Stimulated activated CD8-positive, alpha-beta memory T cell treated with anti-CD3 and anti-CD28 coated beads, Interleukin-12 subunit alpha, Interleukin-12 subunit beta, amount 100 ng/mL, for 1 hour (primary cell): ENCODE data around the gene TUBGCP3.

Experiments
- DNase-seq: peaks from one replicate; pipeline ENCODE4 v3.0.0-alpha.2; 2020; ENCODE audit warnings: low read depth

TUBGCP3 gene

DNA sequence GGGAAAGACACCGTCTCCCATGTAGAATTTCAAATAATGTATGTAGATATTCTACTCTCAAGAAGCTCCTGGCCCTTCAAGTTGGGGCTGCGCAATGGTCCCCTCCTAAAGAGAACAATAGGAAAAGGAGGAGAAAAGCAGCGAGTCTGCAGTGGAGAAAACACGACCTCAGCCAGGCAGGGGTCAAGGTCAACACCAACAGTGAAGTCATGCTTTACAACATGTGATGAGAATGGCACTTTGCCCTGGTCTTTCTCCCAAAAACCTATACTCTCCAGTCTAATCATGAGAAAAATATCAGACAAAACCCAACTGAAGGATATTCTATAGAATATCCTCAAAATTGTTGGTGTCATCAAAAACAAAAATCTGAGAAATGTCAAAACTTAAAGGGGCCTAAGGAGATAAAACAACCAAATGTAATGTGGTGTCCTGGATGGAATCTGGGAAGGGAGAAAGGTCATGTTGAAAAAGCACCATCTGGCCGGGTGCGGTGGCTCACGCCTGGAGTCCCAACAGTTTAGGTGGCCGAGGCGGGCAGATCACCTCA, 110.8 kb downstream of the TUBGCP3 start:
- DNase-seq, result no peak

DNA sequence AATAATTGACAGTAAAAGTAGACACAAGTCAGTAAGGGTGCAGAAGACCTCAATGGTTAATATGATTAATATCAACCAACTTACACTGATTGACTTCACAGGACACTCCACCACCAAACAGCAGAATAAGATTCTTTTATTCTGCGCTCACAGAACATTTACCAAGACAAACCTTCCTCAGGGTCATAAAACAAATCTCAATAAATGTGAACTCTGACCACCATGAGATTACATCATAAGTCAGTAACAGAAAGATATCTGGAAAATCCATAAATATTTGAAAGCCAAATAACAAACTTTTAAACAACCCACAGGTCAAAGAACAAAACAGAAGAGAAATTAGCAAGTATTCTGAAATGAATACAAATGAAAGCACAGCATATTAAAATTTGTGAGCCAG, 112.1 kb downstream of the TUBGCP3 start:
- DNase-seq, result no peak

DNA sequence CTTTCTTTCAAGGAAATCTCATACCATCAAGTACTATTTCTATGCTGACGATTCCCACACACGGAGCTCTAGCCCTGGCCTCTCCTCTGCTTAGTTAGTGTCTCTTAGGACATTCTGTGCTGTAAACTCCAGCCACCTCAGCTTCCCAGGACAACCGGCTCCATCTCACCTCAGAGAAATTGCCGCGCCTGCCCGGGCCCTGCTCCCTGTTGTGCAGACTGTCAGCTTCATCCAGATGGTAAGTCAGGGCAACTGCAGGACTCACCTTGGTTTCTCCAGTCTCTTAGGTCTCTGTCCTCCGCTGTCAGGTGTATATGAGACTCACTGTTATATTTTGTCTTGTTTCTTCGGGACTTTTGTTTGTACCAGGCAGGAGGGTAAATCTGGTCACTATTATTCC, 113.1 kb downstream of the TUBGCP3 start:
- DNase-seq, result no peak

DNA sequence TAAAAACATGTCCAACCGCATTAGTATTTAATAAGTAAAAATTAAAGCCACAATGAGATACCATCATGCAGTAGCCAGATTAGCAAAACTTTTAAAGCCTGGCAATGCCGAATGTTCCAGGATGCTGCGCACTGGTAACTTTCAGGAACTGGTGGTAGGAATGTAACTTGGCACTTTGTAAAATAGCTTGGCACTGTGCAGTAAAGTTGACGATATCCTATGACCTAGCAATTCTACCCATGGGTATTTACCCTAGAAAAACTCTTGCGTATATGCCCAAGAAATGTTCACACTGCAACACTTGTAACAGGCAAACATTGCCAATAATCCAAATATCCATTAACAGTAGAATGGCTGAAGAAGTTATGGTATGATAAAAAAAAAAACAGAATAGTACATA, 114.1 kb downstream of the TUBGCP3 start:
- DNase-seq, result no peak

DNA sequence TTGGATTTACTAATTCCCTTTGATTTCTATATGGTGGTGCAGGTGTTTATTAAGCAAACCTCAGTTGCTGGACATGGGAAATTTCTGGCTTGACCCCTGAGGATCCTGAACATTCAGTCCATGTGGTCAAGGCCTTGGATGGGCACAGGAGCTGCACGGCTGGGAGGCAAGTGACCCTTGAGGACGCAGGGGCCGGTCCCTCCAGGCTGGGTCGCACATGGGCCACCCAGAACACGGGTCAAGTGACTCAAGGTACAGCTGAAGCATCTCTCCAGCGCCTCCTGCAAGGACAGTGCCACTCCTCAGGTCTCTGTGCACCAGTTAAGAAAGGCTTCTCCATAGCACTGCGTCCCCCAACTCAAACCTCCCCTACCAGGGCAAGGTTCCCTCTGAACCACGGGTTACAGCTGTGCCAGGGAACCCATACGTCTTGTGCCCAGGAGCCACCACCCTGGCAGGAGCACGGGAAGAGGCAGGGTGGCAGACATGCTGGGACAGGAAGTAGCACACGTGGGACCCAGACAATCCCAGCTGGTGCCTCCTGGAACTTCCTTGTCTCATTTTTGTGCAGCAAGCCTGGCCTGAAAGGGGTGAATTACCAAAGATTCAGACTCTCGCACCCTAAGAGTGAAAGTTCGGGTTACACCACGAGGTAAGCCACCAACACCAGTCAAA, 118.7 kb downstream of the TUBGCP3 start:
- no peak for DNase-seq

DNA sequence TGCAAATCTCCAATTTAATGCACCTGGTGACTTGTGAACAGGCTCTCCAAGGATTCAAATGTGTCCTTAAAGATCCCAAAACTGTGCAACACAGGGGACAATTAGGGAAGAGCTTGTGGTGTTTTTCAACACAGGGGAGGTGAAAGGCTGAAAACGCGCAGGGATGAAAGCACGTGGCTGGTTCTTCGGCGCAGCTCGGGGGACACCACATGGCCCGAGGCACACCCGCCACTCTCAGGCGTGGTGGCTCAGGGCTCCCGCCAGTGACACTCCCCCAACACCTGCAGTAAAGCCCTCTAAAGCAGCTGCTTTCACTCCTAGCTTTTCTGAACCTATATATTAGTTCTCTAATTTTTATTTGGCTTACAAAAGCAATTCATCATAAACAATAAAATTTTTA, 119.9 kb downstream of the TUBGCP3 start:
- no peak for DNase-seq

DNA sequence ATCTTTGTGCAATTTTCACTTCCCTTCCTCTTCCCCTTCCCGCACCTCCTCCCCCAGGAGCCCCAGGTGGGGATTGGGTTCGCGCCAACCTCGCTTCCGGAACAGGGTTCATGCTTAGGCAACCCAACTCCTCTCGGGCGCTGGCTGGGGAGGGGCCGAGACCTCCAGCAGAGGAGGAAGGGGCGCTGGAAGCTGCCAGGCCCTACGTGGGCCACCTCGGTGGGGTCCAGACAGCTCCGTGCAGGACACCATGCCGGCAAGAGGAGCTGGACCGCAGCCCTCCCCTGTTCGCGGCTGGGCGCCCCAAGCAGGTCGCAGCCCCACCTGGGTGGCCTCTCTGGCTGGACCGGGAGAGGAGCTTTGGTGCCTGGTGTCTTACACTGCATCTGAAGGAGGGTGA, 120.7 kb downstream of the TUBGCP3 start:
- DNase-seq, result no peak

DNA sequence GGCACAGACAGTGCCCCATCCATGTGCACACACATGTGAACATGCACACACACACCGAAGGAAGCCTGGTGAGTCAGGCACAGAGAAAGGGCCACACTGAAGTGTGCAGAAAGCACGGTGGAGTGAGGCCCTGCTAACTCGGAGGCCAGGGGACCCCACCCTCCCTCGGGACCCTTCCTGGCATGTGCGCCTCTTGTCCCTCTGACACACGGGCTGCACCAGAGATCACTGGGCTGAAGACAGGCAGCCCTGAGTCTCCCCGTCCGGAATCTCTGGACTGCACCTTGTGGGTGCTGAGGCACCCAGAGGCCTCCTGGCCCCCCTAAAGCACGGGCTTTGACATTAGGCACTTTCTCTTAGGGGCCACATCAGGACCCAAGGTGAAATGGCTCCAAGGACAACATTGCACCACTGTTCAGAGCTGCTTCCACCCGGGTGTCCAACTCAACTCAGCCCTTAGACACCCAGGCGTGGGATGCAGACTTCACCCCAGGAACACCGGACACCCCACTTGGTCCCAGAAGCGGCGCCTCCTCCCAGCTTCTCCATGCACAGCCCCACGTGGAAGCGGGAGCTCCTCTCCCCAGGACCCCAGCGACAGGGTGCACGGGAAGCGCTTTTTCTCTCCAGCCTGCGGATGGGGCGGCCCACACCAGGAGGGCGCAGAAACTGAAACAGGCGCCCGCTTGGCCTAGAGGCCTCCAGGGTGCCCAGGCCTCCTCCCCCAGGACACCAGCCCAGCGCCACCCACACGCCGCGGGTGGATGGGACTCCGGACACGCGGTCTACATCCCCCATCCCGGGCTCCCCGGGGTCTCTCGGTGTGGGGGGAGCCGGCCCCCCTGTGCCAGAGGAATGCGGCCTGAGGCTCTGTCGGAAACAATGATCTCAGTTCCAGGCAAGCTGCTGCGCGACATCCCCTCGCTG, 121.6 kb downstream of the TUBGCP3 start:
- no peak for DNase-seq

DNA sequence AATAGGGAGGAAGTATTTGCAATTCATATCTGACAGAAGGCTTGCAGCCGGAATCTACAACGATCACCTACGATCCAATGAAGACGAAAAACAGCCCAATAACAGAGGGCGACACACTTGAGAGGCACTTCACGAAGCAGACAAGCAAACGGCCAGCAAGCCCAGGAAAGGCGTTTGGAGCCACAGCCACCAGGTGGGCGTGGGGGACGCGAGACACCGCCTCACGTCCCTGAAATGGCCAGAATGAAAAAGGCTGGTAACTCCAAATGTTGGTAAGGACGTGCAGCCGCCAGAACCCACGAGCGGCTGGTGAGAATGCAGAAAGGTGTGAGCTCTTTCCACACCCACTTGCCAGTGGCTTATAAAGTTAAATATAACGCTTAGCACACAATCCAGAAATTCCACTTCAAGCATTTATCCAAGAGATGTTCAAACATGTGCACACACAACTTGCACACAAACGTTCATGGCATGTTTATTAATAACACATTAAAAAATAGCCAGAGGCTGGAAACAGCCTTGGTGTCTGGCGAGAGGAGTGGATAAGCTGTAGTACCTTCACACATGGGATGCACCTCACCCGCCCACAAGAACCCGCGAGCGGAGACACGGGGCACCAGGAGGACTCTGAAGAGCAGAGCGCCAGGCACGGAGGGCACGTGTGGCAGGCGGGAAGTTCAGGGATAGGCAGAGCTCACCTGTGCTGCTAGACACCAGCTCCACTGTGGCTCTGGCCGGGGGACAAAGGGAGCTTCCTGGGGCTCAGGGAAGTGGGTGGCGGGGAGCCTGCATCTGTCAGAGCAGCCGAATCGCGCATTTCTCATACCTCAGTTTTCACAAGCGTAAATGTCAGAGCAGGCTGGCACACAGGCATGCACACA, 122.5 kb downstream of the TUBGCP3 start:
- no peak for DNase-seq

DNA sequence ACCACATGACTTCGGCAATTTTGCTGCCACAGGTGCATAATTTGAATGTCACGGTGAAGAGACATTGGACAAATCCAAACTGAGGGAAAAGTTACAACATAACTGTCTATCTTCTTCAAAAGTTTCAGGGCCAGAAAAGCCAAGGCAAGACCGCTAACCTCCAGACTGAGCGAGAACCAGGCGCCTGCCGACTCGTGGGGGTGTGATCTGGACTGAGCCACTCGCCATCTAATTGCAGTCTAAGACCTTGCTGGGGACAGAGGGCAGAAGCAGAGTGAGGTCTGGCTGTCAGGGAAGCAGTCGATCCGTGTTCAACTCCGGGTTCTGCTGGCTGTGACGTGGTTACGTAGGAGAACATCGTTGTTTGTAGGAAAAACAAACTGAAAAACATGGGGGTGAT, 123.2 kb downstream of the TUBGCP3 start:
- DNase-seq, result no peak

DNA sequence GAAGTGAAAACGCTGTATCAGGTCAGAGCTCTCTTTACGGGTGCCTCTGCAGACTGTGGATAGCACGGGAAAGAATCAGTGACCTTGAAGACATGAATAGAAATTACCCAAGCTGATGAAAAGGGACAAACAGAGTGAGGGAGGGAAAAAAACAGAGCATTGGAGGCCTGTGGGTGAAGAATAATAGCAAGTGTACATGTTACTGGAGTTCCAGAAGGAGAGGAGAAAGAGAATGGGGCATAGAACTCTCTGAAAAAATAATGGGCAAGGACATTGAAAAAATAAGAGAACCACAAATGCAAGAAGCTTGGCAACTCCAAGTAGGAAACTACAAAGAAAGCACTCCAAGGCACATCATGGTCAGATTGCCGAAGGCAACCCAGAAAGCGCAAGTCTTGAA, 125.5 kb downstream of the TUBGCP3 start:
- DNase-seq, result no peak

DNA sequence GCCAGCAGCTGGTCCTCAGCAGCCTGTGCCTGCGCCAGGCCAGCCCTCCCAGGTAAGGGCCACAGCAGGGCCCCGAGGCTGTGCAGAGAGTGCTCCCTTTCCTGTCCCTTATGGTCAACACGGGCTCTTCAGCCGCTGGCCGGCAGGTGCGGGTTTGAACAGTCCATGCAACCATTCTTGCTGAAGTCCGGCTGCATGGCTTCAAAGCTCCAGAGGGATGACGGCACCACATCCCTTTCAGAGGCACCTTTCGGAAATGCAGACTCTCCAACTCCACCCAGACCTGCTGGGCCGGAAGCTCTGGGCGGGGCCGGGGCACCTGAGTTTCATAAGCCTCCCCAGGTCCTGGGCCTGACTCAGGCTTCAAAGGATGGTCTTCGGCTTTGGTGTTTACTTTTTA, 130.5 kb downstream of the TUBGCP3 start:
- DNase-seq, result no peak

DNA sequence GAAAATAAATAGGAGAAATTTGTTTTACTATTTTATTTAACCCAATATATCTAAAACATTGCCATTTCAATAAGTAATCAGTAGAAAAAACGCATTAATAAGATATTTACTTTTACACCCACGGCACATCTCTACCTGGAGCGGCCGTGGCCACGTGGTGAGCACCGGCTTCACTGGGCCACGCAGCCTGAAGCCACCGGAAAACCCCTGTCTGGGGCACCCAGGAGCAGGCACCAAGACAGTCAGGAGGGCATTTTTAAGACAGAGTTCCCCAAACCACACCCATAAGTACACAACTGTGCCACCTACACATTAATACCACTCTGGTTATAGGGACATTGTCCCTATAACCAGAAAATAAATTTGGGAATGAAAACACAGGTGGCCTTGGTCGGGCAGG, 130.9 kb downstream of the TUBGCP3 start:
- DNase-seq, result no peak

DNA sequence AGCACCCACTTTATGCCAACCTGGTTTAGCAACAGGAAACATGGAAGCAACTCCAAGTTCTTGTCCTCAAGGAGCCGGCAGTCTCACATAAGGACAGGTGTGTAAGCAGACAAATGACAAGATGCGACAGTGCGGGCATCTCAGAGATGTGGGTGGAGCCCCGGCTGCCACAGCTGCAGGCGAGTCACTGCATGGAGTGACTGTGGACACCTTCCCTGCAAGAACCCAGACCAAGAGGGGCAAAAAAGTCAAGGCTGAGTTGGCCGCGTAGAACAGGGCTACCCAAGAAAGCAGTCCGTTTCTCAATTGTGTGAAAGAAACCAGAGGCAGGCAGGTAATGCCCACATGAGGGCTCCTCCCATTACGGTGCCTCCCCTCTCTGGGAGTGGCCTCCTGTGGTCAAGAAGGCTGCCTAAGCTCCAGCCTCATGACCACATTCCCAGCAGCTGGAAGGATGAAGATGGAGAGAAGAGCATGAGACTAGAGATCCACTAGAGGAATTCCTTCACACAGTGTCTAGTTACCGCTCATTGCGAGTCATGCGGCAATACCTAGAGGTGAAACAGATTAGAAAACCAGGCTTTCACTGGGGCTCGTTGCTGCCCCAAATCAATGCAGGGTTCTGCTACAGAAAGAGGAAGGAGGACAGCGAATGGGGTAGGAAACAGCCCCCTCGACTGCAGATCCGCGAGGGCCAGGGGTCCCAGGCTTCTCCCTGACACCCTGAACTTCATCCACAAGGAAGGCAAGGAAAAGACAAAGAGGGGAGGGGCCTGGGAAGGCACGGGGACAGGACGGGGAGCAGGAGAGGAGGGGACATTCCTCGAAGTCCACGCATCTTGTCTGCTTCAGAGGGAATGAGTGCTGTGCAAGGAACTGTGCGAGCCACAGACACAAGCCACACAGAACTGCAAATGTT, 131.6 kb downstream of the TUBGCP3 start:
- DNase-seq, result no peak

DNA sequence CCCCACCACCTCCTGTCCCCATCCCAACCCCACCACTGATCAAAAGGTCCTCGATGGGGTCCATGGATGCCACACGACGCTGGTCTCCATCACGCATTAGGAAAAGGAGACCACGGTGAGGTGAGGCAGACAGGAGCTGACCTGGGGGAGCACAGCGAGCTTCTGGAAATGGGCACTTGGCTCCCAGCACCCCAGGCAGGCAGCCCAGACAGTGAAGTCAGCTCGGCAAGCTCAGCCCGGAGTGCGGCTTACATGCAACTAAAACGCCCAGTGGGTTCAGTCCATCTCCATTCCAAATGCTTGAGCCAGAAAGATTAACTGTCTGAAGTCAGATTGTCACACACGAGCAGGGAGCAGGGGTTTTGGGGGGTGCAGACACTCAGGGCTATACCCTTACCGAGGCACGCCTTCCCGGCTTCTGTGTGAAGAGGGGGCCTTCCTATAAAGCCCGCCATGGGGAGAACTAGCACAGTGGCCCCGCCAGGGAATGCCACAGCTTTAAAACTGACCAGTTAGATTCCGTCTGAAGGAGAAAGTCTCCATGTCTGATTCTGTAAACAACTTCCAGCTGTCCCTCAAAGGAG, 132.4 kb downstream of the TUBGCP3 start:
- no peak for DNase-seq

DNA sequence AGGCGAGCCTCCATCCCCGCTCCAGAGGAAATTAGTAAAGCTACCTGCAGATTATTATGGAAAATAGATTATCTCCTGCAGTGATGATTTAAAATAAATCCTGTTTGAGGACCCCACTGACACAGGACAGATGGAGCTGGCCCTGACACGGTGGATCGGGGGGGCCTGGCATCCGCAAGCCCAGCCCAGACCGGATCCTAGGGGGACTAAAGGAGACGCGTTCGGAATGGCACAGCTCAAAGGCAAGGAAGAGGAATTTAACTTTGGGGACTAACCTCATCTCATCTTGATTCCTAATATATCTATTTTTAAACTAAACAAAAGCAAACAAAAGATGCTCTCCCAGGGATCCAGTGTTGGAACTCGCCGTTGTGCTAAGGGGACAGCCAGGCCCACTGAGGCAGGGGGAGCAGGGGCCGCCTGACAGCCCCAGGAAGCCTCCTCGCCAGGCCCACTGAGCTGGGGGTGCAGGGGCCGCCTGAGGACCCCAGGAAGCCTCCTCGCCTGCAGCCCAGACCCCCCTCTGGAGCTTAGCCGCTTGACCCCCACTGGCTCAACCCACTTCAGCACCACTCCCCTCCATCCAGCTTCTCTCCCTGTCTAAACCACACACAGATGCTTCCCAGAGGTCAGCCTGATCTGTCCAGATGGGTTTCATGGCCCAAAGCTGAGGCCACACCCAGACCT, 133.2 kb downstream of the TUBGCP3 start:
- no peak for DNase-seq

DNA sequence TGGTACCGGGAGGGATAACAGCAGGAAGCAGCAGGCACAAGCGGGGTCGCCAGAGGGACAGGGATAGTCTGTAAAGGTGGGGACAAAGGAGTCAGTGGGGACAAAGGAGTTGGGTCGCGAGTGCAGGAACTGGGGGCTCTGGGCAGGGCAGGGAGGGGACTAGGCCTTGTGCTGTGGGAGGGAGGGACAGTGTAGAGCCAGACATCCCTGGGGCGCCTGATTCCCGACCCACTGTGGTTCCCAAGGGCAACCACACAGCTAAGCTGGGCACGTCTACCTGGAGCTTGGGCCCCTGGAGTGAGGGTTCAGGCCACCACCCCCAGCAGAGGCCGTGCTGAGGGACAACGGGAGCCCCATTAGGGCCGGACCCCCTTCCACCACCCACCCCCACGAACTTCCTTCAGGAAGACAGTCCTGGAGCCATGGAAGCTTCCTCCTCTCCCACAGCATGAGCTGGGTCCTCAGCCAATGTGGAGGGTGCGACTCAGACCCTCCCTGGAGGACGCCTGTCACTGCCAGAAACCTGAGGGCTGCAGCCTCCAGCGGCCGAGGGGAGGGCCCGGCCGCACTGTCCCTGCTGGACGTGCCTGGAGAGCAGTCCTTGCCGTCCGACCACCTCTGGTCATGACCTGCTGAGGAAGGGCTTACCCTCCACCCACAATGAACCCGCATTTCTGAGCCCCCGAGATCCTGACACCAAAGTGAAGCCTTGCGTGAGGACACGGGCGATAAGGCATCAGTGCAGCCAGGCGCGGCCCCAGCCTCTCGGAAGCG, 133.9 kb downstream of the TUBGCP3 start:
- no peak for DNase-seq

DNA sequence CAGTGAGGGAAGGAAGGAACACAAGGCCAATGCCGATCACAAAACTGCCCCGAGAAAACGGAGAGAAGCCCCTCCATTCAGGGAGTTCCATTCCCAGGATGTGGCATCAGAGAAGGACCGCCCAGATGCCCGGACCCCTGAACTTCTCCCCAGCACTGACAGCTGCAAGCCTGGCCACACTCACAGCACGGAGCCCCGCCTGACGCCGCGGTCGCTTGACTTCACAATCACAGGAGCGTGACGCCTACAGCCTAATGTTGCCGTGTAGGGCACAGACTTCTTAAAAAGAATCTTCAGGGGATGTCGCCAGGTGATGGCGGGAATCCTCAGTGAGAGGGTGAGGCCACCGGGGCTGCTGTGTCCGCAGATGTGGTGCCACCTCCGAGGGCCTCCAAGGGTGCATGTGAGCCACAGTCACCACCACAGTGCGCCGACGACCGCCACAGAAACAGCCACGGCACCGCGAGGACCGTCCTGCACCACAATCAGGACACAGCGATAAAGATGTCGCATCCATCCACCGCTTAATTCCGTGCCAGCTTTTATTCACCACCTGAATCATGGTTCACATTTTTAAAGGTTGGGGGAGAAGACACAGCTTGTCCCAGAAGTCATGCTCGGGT, 134.6 kb downstream of the TUBGCP3 start:
- DNase-seq, result no peak
